ENCODE data around the gene PSAT1. TPM values are rescaled to one million over a fixed set of nuclear protein-coding genes. Genes with fewer than 3 reads are reported as not detected.

The PSAT1 gene
- total and polyA plus RNA-seq, 2 of the 13 experiments (the other 11 are each of a cell fraction or from before 2014, with no cell fraction given), result 135 to 229 TPM

- no peak for TF ChIP-seq BCLAF1 (IDR thresholded peaks at IDR 0.05)
- TF ChIP-seq ZNF124 (CRISPR knock-in tag; IDR thresholded peaks at IDR 0.05), result no peak
- no peak for TF ChIP-seq RFX3 (CRISPR knock-in tag; IDR thresholded peaks at IDR 0.05)
- TF ChIP-seq GABPA (IDR thresholded peaks at IDR 0.05; ENCODE audit: low read depth, low read length), result no peak
- no peak for TF ChIP-seq GABPA (CRISPR knock-in tag; IDR thresholded peaks at IDR 0.05; ENCODE audit: low read depth)
- TF ChIP-seq ZNF441 (CRISPR knock-in tag; IDR thresholded peaks at IDR 0.05; ENCODE audit: borderline replicate concordance), result no peak
- TF ChIP-seq PHF5A (CRISPR knock-in tag; IDR thresholded peaks at IDR 0.05; ENCODE audit: low read depth, unreplicated experiment), result no peak
- TF ChIP-seq STAG1 (CRISPR knock-in tag; IDR thresholded peaks at IDR 0.05), result no peak
- no peak for TF ChIP-seq ETV5 (CRISPR knock-in tag; IDR thresholded peaks at IDR 0.05; ENCODE audit: borderline replicate concordance)
- TF ChIP-seq GLI4 (CRISPR knock-in tag; IDR thresholded peaks at IDR 0.05; ENCODE audit: borderline replicate concordance), result no peak
- TF ChIP-seq ZNF672 (CRISPR knock-in tag; IDR thresholded peaks at IDR 0.05), result no peak
- no peak for TF ChIP-seq SOX13 (IDR thresholded peaks at IDR 0.05)
- no peak for TF ChIP-seq SOX13 (CRISPR knock-in tag; conservative IDR thresholded peaks at IDR 0.05 in 1 of 2, IDR thresholded peaks at IDR 0.05 in 1 of 2)
- TF ChIP-seq ZFY (CRISPR knock-in tag; IDR thresholded peaks at IDR 0.05), result no peak
- TF ChIP-seq POLR2AphosphoS5 (IDR thresholded peaks at IDR 0.05; ENCODE audit: low read depth, low read length), result peak; percentile 28; the same call in 1 of the 2 replicates
- no peak for TF ChIP-seq ZBED4 (CRISPR knock-in tag; IDR thresholded peaks at IDR 0.05; ENCODE audit: borderline replicate concordance)
- no peak for TF ChIP-seq ZFP36L1 (CRISPR knock-in tag; IDR thresholded peaks at IDR 0.05)
- no peak for TF ChIP-seq KDM4B (CRISPR knock-in tag; IDR thresholded peaks at IDR 0.05)
- no peak for TF ChIP-seq HNF4G (IDR thresholded peaks at IDR 0.05; ENCODE audit: borderline replicate concordance, low read depth, low read length)
- no peak for TF ChIP-seq HNF4G (CRISPR knock-in tag; IDR thresholded peaks at IDR 0.05; ENCODE audit: borderline replicate concordance, low read depth)
- TF ChIP-seq ZFP36 (IDR thresholded peaks at IDR 0.05; ENCODE audit: borderline replicate concordance, low read depth, low read length, partially characterized antibody), result no peak
- TF ChIP-seq PAF1 (CRISPR knock-in tag; IDR thresholded peaks at IDR 0.05), result no peak; the same call in 1 of the 2 replicates
Observed at GRCh38 chr9:78306222-78307076, 9.5 kb downstream of the PSAT1 start (continued).

Measured in HepG2 (cell line).